AG09319 (cell line): ENCODE results near the gene CSNK2A2.
A peak's percentile ranks its signal among the peaks of the same experiment; 100 is the strongest.

Experiments used
- DNase-seq: peaks from one replicate; pipeline ENCODE4 v3.0.0-alpha.2; 2010; ENCODE audit warnings: low read depth; ENCODE audit errors: extremely low read depth
- CTCF ChIP-seq: IDR thresholded peaks from 2 replicates; pipeline ENCODE4 v1.5.1; 2011; ENCODE audit warnings: low read depth, mild to moderate bottlenecking, inconsistent platforms, low read length, moderate library complexity

Gene CSNK2A2

GRCh38 chr16:58198022-58198683 is at the start of gene CSNK2A2:
TSS of gene CSNK2A2 (minus strand) at chr16:58198106. CDS start at chr16:58197736, 370 bp downstream.
- DNase-seq, result peak; percentile 18
- TF ChIP-seq CTCF, result peak; percentile 23

- TF ChIP-seq CTCF, result no peak
- no peak for DNase-seq
Observed at GRCh38 chr16:58243528-58244004, 45.7 kb upstream of the CSNK2A2 start.

DNA sequence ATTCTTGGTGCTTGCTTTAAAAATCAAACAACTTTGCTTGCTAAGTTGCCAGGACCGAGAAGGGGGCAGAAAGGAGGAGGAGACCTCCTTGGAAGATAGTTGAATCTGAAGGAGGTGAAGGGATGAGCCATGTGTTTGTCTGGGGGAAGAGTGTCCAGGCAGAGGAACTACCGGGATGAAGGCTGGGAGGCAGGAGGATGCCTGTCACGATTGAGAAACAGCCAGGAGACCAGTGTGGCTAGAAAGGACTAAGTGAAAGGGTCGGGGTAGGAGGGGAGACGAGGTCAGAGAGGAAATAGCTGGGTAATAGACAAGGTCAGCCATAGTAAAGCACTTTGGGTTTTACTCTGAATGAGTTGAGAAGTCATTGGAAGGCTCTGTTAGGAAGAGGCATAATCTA is 38.9 kb upstream of the CSNK2A2 start:
- DNase-seq, result no peak
- TF ChIP-seq CTCF, result no peak

GRCh38 chr16:58236231-58236690 is 38.4 kb upstream of the CSNK2A2 start:
- TF ChIP-seq CTCF, result no peak
- no peak for DNase-seq

- no peak for TF ChIP-seq CTCF
- no peak for DNase-seq
Observed at GRCh38 chr16:58235663-58236062, 37.8 kb upstream of the CSNK2A2 start.

- TF ChIP-seq CTCF, result no peak
- DNase-seq, result no peak
Observed at GRCh38 chr16:58234831-58235595, 37.1 kb upstream of the CSNK2A2 start.

GRCh38 chr16:58230259-58230658 is 32.4 kb upstream of the CSNK2A2 start:
- no peak for DNase-seq
- TF ChIP-seq CTCF, result no peak
